ENCODE data around the gene NXNL2. TPM values are rescaled to one million over a fixed set of nuclear protein-coding genes. Genes with fewer than 3 reads are reported as not detected.

The NXNL2 gene
- total RNA-seq, 6 experiments from 2014 or later = 5.4 to 8.8 (median 8.2) TPM

DNA sequence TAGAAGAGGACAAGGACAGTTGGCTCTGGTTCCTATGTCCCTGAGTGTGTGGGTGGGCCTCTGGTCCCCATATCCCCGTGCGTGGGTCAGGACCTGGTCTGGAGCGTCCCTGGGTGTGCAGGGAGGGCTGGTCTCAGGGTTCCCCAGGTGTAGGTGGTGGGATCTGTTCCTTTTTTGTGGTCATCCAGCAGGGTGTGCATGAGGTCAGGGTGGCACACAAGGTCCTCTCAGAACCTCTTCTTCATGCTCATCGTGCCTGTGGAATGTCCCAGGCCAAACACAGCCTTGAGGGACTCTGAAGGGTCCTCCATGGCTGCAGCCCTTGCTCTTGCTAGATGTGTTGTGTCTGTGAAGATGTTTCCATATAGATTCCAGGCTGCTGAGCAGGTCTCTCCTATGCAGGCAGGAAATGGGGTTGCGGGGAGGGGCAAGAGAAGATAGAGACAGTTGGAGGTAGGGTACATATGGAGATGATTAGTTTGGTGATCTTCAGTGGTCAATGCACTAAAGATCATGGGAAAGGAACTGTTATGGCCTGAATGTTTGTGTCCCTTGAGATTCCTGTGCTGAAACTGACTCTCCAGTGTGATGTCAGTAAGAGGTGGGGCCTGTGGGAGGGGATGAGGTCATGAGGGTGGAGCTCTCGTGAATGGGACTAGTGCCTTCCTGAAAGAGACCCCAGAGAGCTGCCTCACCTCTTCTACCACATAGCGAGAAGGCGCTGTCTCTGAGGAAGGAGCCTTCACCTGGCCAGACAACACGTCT, 53.1 kb downstream of the NXNL2 start:
- no peak overlapping the region for H3K4me3 Mint-ChIP-seq
- TF ChIP-seq CTCF (IDR thresholded peaks at IDR 0.05) = no peak
- no peaks in the 10 kb centered on the region; the same call in 1 of the 2 replicates for H3K27me3 Mint-ChIP-seq (ENCODE audit: insufficient read depth)
- peak overlapping the region; percentile 61 for H3K27ac Mint-ChIP-seq
- peaks cover 8% of the 10 kb centered on the region for H3K9me3 Mint-ChIP-seq
- H3K36me3 Mint-ChIP-seq (ENCODE audit: low read depth) = peaks cover 31% of the 10 kb centered on the region
- no peak for DNase-seq
- peaks cover 50% of the 10 kb centered on the region for H3K4me1 Mint-ChIP-seq (ENCODE audit: low read depth)

DNA sequence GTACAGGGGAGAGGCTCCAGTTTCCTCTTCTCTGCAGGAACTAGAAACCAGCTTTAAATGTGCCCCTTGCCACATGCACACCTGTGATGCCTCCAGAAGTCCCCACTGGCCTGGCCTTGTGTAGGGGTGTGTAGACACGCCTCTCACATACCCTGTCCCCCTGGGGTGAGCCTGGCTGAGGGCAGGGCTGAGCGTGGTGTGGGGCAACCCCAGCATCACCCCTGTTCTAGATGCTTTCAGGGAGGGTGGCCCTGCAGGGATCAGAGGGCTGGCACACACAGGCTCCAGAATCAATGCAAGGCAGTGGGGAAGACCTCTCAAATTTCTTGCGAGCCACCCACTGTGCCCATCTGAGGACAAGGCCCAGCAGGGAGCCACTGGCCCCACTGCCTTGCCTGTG, 54.7 kb downstream of the NXNL2 start:
- Mint-ChIP-seq H3K4me3 (no peak overlapping the region), H3K4me1 (ENCODE audit: low read depth) (peaks cover 44% of the 10 kb centered on the region), H3K27ac (no peak overlapping the region), H3K27me3 (ENCODE audit: insufficient read depth) (peaks cover 2% of the 10 kb centered on the region; the same call in 1 of the 2 replicates), H3K36me3 (ENCODE audit: low read depth) (peaks cover 24% of the 10 kb centered on the region), H3K9me3 (peaks cover 8% of the 10 kb centered on the region)
- no peak for TF ChIP-seq CTCF (IDR thresholded peaks at IDR 0.05)
- no peak for DNase-seq

DNA sequence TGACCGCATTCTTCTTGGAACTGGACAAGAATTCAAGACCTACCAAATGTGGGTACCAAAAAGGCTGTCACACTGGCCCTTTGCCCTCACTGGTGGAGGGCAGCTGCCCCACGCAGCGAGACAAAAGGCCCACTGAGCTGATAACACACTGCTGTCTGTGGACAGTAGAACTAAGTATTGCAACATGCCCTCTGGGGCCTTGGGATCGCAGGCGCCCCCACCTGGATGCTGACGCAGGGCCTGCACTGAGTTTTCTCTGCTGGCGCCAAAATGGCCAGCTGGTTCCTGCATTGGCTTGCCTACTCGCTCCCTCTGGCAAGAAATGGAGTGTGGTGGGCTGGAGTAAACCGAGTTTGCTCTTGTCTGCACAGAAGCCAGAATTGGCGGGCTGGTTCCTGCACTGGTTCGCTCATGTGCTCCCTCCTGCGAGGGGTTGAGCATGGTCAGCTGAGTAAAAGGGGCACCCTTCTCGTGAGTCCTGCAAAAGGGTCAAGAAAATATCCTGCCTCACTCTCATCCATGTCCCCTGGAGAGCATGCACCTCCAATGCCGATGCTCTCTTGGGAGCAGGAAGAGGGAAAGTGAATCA, 55.7 kb downstream of the NXNL2 start:
- peaks cover 37% of the 10 kb centered on the region for H3K4me1 Mint-ChIP-seq (ENCODE audit: low read depth)
- no peak for DNase-seq
- peaks cover 2% of the 10 kb centered on the region; the same call in 1 of the 2 replicates for H3K27me3 Mint-ChIP-seq (ENCODE audit: insufficient read depth)
- peaks cover 24% of the 10 kb centered on the region for H3K36me3 Mint-ChIP-seq (ENCODE audit: low read depth)
- peak; percentile 55; the same call in 1 of the 2 replicates for TF ChIP-seq CTCF (IDR thresholded peaks at IDR 0.05)
- H3K4me3 Mint-ChIP-seq = no peak overlapping the region
- H3K27ac Mint-ChIP-seq = no peak overlapping the region
- H3K9me3 Mint-ChIP-seq = peaks cover 8% of the 10 kb centered on the region

GRCh38 chr9:88593537-88594185, 58.7 kb downstream of the NXNL2 start:
- DNase-seq = peak; percentile 42
- Mint-ChIP-seq H3K27ac (peak overlapping the region; percentile 12; the same call in 1 of the 2 replicates), H3K4me3 (no peak overlapping the region; the same call in 1 of the 2 replicates), H3K9me3 (0 out of 2 replicates have a peak, but pooled peaks cover 4% of the 10 kb centered on the region), H3K36me3 (ENCODE audit: low read depth) (peaks cover 7% of the 10 kb centered on the region), H3K4me1 (ENCODE audit: low read depth) (peaks cover 9% of the 10 kb centered on the region), H3K27me3 (ENCODE audit: insufficient read depth) (peaks cover 4% of the 10 kb centered on the region)
- TF ChIP-seq CTCF (IDR thresholded peaks at IDR 0.05) = peak; percentile 92

Other genes starting within 250 kb of the NXNL2 start
- gene SPIN1, start 146.7 kb upstream of the NXNL2 start, total RNA-seq (2021; fragmentation: NEBNext Ultra II Directional; extraction: Animal tissue kit (Norgen Biotek cat#: 25700)) = 100 to 1,000 TPM in 5 of 6 experiments, 10 to 100 TPM in 1; 97.2 to 131 (median 119) TPM